BLaER1 treated with 17β-estradiol and CSF1 and Interleukin-3, amounts not matched to agents 10 nM and 100 nM (cell line): ENCODE measurements around the gene GPR55.

ENCODE experiments used
- H3K27ac ChIP-seq, 11 experiments: shearing (Covaris generic); formaldehyde crosslinking; 2 replicates each; pipeline ENCODE4 v1.8.1; 2022
- H3K27me3 ChIP-seq, 11 experiments: shearing (Covaris generic); formaldehyde crosslinking; 2 replicates each; pipeline ENCODE4 v1.8.1; 2022
- H3K36me3 ChIP-seq, 11 experiments: shearing (Covaris generic); formaldehyde crosslinking; 2 replicates each; pipeline ENCODE4 v1.8.1; 2022
- H3K4me1 ChIP-seq, 10 experiments: shearing (Covaris generic); formaldehyde crosslinking; 2 replicates each; pipeline ENCODE4 v1.8.1; 2022
- H3K4me2 ChIP-seq, 11 experiments: shearing (Covaris generic); formaldehyde crosslinking; 2 replicates each; pipeline ENCODE4 v1.8.1; 2022
- H3K4me3 ChIP-seq, 10 experiments: shearing (Covaris generic); formaldehyde crosslinking; 2 replicates each; pipeline ENCODE4 v1.8.1; 2022
- H3K9ac ChIP-seq, 11 experiments: shearing (Covaris generic); formaldehyde crosslinking; 2 replicates each; pipeline ENCODE4 v1.8.1; 2022
- H3K9me3 ChIP-seq, 11 experiments: shearing (Covaris generic); formaldehyde crosslinking; replicated peaks in 1 of 11; 2 replicates each; pipeline ENCODE4 v1.8.1; 2022
- H4K20me1 ChIP-seq, 11 experiments: shearing (Covaris generic); formaldehyde crosslinking; 2 replicates each; pipeline ENCODE4 v1.8.1; 2022
- Cebpa-rat ChIP-seq, 11 experiments: shearing (Covaris generic); IDR thresholded peaks; 2 replicates each; pipeline ENCODE4 v1.8.1; 2022

GPR55 gene

DNA sequence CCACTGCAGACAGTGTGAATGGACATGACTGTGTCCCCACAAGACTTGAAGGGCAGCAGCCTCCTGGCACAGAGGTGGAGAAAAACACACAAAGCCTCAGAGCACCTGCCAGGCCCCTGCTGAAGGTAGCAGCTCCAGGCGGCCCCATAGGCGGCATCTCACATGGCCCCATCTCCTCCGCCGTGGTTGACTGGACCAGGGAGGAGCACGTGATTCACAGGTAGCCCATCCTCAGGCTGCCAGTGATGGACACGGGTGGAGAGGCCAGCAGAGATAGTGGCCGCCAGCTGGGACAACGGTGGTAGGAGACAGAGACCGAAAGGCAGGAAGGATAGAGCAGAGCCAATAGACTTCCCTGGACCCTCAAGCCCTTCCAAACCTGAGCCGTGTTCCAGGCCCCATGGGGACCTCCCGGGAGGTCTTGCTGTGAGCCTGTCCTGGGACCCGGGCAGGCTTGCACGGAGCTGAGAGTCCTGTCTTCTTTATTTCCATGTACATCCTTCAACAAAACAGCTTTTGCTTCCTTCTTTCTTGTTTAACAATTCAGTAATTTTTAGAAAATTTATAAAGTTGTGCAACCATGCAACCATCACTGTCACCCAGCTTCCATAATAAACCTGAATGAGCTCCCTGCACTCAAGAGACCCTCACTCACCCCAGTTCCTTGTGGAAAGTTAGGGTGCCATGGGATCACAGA lies 26.9 kb downstream of the GPR55 start:
- TF ChIP-seq Cebpa-rat (IDR thresholded peaks at IDR 0.05) = no peak
- H3K36me3 ChIP-seq = no peaks in the 10 kb centered on the region
- H3K4me3 ChIP-seq = no peak overlapping the region
- H3K9ac ChIP-seq = no peak overlapping the region
- no peaks in the 10 kb centered on the region for H3K9me3 ChIP-seq
- no peak overlapping the region for H3K27ac ChIP-seq
- no peaks in the 10 kb centered on the region for H3K27me3 ChIP-seq
- peaks cover 17 to 55% (median 36%) of the 10 kb centered on the region in 10 experiments for H3K4me1 ChIP-seq
- peak overlapping the region in 1 of 11 experiments; percentile 12; a peak in 1 of 22 replicates for H3K4me2 ChIP-seq
- peaks cover 0 to 14% (median 0%) of the 10 kb centered on the region in 11 experiments; a peak in 2 of 22 replicates for H4K20me1 ChIP-seq

DNA sequence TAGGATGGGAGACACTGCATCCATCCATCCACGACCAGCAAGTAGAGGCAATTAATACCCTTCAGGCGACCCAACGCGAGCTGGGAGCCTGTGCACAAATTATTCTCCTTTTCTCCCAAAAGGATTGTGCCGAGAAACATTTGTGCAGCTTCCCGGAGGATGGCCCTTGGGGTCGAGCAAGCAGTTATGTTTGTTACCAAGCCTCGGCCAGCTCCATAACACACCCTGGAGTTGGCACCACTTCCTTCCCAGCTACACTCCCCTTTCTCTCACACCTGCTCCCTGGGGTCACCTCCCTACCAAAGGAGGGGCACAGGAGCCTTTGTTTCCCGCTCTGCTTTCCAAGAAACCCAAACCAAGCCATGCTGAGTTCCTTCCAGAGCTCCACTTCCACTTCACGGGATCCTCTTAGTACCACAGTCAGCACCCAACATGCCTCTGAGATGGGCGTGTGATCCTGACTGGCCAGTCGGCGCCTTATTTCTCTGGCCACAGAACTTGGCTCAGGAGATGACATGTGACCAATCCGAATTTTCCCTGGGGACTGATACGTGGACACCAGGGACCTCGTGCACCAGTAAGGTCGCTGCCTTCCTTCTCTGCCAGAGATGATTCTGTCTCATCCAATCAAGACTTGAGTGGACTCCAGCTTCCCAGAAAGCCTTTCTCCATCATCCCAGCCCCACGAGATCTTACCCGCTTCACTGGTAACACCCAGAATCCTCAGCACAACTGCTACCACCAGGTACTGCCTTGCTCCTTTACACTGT lies 28.5 kb downstream of the GPR55 start:
- Histone ChIP-seq H3K27ac (no peak overlapping the region), H3K36me3 (no peaks in the 10 kb centered on the region), H3K4me2 (peak overlapping the region in 7 of 11 experiments; percentile 13 to 87 (median 65); a peak in 11 of 22 replicates), H3K4me1 (peaks cover 23 to 67% (median 45%) of the 10 kb centered on the region in 10 experiments), H3K9ac (no peak overlapping the region), H3K4me3 (no peak overlapping the region), H4K20me1 (peaks cover 0 to 14% (median 0%) of the 10 kb centered on the region in 11 experiments; a peak in 2 of 22 replicates), H3K27me3 (no peaks in the 10 kb centered on the region), H3K9me3 (no peaks in the 10 kb centered on the region)
- TF ChIP-seq Cebpa-rat (IDR thresholded peaks at IDR 0.05) = no peak

DNA sequence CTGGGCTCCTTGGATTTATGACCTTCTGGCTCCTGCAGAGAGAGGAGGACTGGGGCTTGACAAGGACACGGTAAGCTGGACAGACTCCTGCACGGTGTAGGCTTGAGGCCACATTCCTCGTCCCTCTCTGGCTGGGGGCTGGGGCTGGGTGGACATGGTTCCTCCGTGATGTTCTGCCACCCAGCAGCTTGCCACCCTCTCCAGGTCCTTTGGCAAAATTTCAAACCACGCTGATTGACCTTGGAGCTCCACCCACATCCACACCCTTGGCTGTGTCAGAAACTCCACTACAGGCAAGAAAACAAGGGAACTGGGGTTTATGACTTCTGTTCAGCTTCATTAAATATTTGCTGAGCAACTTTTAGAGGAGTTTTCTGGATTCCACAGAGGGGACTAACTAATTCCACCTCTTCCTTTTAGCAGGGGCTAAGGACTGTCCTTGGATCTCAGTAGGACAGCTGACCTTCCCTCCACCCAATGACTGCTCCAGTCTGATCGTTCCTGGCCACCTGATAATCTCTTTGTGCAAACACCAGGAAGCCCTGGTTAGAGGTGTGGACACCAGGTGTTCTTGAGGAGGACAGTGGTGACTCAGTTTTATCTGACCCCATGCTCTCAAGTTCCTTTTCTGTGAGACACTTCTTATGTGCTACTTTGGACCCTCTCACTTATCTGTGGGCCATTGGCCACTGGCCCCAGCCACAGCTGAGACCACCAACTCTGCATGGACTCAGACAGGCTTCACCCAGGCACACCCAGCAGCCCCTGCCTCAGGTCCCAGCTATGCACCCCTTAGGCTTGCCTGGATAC lies 29.3 kb downstream of the GPR55 start:
- Histone ChIP-seq H3K4me1 (peaks cover 31 to 75% (median 51%) of the 10 kb centered on the region in 10 experiments), H3K27ac (no peak overlapping the region), H3K9ac (no peak overlapping the region), H3K36me3 (no peaks in the 10 kb centered on the region), H3K9me3 (no peaks in the 10 kb centered on the region), H4K20me1 (peaks cover 0 to 14% (median 0%) of the 10 kb centered on the region in 11 experiments; a peak in 2 of 22 replicates), H3K27me3 (no peaks in the 10 kb centered on the region), H3K4me2 (peak overlapping the region in 8 of 11 experiments; percentile 1 to 87 (median 52); a peak in 13 of 22 replicates), H3K4me3 (no peak overlapping the region)
- no peak for TF ChIP-seq Cebpa-rat (IDR thresholded peaks at IDR 0.05)

DNA sequence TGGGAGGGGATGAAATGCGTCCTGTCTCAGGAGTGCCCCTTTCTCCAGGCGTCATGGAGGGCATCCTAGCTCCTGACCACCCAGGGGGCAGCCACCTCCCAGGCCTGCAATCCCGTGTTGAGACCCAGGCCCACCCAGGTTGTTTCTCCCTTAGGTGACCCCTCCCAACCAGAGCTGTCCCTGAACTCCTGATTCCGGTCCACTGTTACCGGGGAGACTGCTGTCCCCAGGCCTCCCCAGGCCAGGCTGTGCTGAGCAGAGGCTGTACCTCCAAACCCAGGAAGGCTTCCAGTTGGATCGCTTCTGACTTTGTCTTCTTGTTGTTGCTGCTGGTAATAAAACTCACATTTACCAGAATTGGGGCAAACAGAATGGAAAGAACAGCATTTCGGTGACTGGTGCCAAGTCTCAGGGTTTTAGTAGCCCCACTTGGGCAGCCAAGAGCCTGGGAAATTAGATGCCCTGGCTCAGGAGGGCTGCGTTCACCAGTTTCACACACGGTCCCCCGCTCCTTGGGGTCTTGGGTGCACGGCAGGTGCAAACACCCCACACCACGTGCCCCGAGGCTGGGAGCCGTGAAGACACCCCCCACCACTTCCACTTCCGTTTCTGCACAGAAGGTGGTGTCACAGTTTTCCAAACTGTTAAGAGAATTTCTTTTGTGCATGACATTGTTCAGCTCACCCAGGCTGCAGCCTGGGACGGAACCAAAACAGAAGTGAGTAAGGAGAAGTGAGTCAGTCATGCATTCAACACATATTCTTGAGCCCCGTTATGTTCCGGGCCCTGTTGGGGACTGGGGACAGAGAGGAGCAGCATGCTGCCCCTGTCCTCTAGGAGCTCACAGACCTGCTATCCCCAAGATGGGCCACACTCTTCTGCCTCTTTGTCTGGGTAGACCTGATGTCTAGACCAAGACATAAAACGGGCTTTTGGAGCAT lies 30.9 kb downstream of the GPR55 start:
- peaks cover 0 to 8% (median 0%) of the 10 kb centered on the region in 11 experiments; a peak in 5 of 22 replicates for H3K9me3 ChIP-seq
- H3K36me3 ChIP-seq = no peaks in the 10 kb centered on the region
- peak overlapping the region in 4 of 11 experiments; percentile 11 to 43 (median 35); a peak in 5 of 22 replicates for H3K27ac ChIP-seq
- H3K4me3 ChIP-seq = no peak overlapping the region; a peak in 1 of 20 replicates
- H3K4me1 ChIP-seq = peaks cover 31 to 71% (median 52%) of the 10 kb centered on the region in 10 experiments
- TF ChIP-seq Cebpa-rat (IDR thresholded peaks at IDR 0.05) = no peak
- H3K4me2 ChIP-seq = peak overlapping the region; percentile 62 to 90 (median 76)
- H3K27me3 ChIP-seq = no peaks in the 10 kb centered on the region
- peaks cover 0 to 14% (median 0%) of the 10 kb centered on the region in 11 experiments; a peak in 1 of 22 replicates for H4K20me1 ChIP-seq
- H3K9ac ChIP-seq = 0 out of 22 replicates have a peak overlapping the region, but pooled peaks of 1 of the 11 experiments have one; percentile 11

DNA sequence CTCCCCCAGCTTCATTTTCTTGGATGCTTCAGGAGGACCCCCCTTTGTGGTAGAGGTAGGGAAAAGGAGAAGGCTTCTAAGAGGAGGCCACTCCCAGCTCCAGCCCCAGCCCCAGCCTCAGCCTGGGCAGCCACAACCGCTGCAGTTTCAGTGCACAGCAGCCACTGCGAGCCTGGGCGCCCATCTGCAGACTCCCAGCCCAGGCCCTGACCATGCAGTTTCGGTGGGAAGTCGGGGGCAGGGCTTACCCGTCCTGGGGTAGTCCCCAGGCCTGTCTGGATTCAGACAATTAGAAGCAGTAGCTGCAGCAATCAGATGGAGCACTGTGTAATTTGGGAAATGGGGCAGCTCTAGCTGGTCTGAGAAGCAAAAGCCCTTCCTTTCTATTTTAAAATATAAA lies 31.7 kb downstream of the GPR55 start:
- H3K4me3 ChIP-seq = no peak overlapping the region
- H4K20me1 ChIP-seq = peaks cover 0 to 14% (median 0%) of the 10 kb centered on the region in 11 experiments; a peak in 1 of 22 replicates
- H3K4me2 ChIP-seq = peak overlapping the region; percentile 62 to 90 (median 76)
- no peak overlapping the region for H3K9ac ChIP-seq
- H3K27me3 ChIP-seq = no peaks in the 10 kb centered on the region
- H3K27ac ChIP-seq = peak overlapping the region in 1 of 11 experiments; percentile 11; a peak in 1 of 22 replicates
- peaks cover 31 to 63% (median 52%) of the 10 kb centered on the region in 10 experiments for H3K4me1 ChIP-seq
- H3K36me3 ChIP-seq = no peaks in the 10 kb centered on the region
- peaks cover 0 to 14% (median 0%) of the 10 kb centered on the region in 11 experiments; a peak in 6 of 22 replicates for H3K9me3 ChIP-seq
- TF ChIP-seq Cebpa-rat (IDR thresholded peaks at IDR 0.05) = no peak

DNA sequence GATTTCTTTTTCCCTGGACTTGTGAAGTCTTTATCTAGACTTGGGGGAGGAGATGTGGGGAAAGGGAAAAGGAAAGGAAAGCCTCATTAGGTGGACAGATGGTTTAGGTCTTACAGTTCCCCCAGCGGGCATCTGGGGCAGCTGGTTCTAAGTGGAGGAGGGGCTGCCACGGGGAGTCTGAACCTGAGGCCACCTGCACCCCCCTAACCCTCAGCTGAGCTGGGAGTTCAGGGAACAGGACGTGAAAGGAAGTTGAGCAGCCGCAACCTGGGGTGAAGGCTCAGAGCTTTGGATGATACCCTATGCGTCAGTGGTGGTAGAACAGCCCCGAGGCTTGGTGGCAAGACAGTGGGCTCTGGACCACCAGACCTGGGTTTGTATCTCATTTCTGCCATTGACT lies 33.5 kb downstream of the GPR55 start:
- H3K36me3 ChIP-seq = no peaks in the 10 kb centered on the region
- peak overlapping the region; percentile 21 to 60 (median 48); a peak in 19 of 22 replicates for H3K4me2 ChIP-seq
- H3K4me1 ChIP-seq = peaks cover 31 to 56% (median 49%) of the 10 kb centered on the region in 10 experiments
- H3K9me3 ChIP-seq = peaks cover 0 to 14% (median 0%) of the 10 kb centered on the region in 11 experiments; a peak in 6 of 22 replicates
- no peak overlapping the region for H3K27ac ChIP-seq
- no peak overlapping the region for H3K4me3 ChIP-seq
- no peak for TF ChIP-seq Cebpa-rat (IDR thresholded peaks at IDR 0.05)
- no peak overlapping the region for H3K9ac ChIP-seq
- no peaks in the 10 kb centered on the region for H3K27me3 ChIP-seq
- peaks cover 0 to 14% (median 0%) of the 10 kb centered on the region in 11 experiments; a peak in 1 of 22 replicates for H4K20me1 ChIP-seq

DNA sequence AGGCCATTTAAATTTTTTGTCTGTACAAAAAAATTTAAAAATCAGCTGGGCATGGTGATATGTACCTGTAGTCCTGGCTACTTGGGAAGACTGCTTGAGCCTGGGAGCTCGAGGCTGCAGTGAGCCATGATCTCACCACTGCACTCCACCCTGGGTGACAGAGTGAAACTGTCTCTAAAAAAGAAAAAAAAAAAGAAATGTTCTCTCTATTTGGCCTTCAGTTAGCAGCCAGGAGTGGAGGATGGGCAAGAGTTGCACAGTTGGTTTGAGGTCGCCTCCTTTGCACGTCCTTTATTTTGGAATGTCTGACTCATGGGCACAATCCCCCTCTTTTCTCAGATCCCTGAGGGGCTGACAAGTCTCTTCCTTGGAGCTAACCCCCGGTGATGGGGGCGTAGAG lies 34.0 kb downstream of the GPR55 start:
- no peaks in the 10 kb centered on the region for H3K27me3 ChIP-seq
- no peak for TF ChIP-seq Cebpa-rat (IDR thresholded peaks at IDR 0.05)
- H3K27ac ChIP-seq = no peak overlapping the region
- no peak overlapping the region; a peak in 1 of 22 replicates for H3K9ac ChIP-seq
- H3K36me3 ChIP-seq = no peaks in the 10 kb centered on the region
- peaks cover 0 to 14% (median 0%) of the 10 kb centered on the region in 11 experiments; a peak in 6 of 22 replicates for H3K9me3 ChIP-seq
- H4K20me1 ChIP-seq = peaks cover 0 to 14% (median 0%) of the 10 kb centered on the region in 11 experiments; a peak in 1 of 22 replicates
- peaks cover 36 to 56% (median 48%) of the 10 kb centered on the region in 10 experiments for H3K4me1 ChIP-seq
- H3K4me3 ChIP-seq = no peak overlapping the region
- peak overlapping the region; percentile 21 to 60 (median 48); a peak in 18 of 22 replicates for H3K4me2 ChIP-seq
